ENCODE measurements around the gene FAM187B.

The FAM187B gene

DNA sequence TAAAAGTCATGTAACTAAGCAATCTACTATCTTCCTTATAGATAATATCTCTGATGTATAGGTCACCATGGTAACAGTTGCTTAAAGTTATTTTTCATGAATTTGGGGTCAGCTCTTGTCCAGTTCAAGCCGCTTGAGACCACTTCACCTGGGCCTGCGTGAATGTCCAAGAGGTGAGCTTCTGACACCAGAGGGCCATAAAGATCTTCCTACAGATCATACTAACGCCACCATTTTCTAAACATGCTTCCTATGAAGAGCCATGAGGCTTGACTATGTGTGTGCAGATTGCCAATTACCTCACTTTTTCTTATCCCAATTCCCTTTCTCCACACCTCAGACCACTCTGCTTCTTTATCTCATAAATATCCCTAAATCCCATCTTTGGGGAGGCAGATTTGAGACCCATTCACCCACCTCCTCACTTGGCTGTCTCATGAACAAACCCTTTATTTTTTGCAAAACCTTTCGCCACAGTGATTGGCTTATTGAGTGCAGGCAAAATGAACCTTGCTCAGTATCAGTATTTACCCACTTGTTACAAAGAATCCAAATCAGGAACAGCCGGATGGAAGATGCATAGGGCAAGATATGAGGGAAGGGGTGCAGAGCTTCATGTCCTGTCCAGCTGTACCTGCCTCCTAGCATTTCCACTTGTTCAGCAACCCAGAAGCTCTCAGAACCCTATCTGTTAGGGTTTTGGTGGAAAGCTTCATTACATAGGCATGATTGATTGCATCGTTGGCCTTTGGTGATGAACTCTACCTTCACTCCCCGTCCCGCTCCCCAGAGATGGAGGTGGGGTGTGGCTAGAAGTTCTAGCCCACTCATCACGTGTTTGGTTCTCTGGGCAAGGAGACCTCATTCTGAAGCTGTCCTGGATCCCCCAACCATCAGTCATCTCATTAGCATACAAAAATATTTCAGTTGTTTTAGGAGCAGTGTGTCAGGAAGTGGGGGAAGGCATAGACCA, 34.2 kb downstream of the FAM187B start:
- TF ChIP-seq ZFP30 (CRISPR knock-in tag; IDR thresholded peaks at IDR 0.05) (no peak), CSRNP3 (CRISPR knock-in tag; IDR thresholded peaks at IDR 0.05) (no peak), ARNTL (CRISPR knock-in tag; IDR thresholded peaks at IDR 0.05; ENCODE audit: borderline replicate concordance, low read depth) (no peak), ZFP3 (CRISPR knock-in tag; IDR thresholded peaks at IDR 0.05) (no peak), ZC3H10 (CRISPR knock-in tag; IDR thresholded peaks at IDR 0.05) (no peak), RARB (CRISPR knock-in tag; IDR thresholded peaks at IDR 0.05) (no peak)
- TF ChIP-seq, protein P1, sequence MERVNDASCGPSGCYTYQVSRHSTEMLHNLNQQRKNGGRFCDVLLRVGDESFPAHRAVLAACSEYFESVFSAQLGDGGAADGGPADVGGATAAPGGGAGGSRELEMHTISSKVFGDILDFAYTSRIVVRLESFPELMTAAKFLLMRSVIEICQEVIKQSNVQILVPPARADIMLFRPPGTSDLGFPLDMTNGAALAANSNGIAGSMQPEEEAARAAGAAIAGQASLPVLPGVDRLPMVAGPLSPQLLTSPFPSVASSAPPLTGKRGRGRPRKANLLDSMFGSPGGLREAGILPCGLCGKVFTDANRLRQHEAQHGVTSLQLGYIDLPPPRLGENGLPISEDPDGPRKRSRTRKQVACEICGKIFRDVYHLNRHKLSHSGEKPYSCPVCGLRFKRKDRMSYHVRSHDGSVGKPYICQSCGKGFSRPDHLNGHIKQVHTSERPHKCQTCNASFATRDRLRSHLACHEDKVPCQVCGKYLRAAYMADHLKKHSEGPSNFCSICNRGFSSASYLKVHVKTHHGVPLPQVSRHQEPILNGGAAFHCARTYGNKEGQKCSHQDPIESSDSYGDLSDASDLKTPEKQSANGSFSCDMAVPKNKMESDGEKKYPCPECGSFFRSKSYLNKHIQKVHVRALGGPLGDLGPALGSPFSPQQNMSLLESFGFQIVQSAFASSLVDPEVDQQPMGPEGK (CRISPR knock-in tag; IDR thresholded peaks at IDR 0.05; ENCODE audit: borderline replicate concordance): no peak
- no peak for ATAC-seq

- no peak for ATAC-seq
- TF ChIP-seq CREB5 (CRISPR knock-in tag; IDR thresholded peaks at IDR 0.05; ENCODE audit: low read depth) (no peak), ARNTL (CRISPR knock-in tag; IDR thresholded peaks at IDR 0.05; ENCODE audit: borderline replicate concordance, low read depth) (no peak), SNAI2 (CRISPR knock-in tag; IDR thresholded peaks at IDR 0.05) (no peak)
Measured at GRCh38 chr19:35184884-35185283, 43.7 kb downstream of the FAM187B start.

DNA sequence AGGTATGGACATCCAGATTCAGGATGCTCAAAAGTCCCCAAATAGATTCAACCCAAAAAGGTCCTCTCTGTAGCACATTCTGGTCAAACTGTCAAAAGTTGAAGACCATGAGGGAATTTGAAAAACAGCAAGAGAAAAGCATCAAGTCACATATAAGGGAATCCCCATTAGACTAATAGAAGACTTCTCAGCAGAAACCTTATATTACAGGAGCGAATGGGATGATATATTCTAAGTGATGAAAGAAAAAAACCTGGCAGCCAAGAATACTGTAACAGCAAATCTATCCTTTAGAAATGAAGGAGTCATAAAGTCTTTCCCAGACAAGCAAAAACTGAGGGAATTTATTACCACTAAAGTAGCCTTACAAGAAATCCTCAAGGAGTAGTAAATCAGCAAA, 44.3 kb downstream of the FAM187B start:
- TF ChIP-seq SNAI2 (CRISPR knock-in tag; IDR thresholded peaks at IDR 0.05) (no peak), ARNTL (CRISPR knock-in tag; IDR thresholded peaks at IDR 0.05; ENCODE audit: borderline replicate concordance, low read depth) (no peak), ESRRG (CRISPR knock-in tag; IDR thresholded peaks at IDR 0.05) (no peak), ZNF565 (CRISPR knock-in tag; conservative IDR thresholded peaks at IDR 0.05; ENCODE audit: low read depth) (no peak), ZFP3 (CRISPR knock-in tag; IDR thresholded peaks at IDR 0.05) (no peak), TSHZ2 (CRISPR knock-in tag; IDR thresholded peaks at IDR 0.05) (no peak), CSDC2 (CRISPR knock-in tag; IDR thresholded peaks at IDR 0.05) (no peak), ZNF70 (CRISPR knock-in tag; IDR thresholded peaks at IDR 0.05) (no peak), RARB (CRISPR knock-in tag; IDR thresholded peaks at IDR 0.05) (no peak), BACH2 (CRISPR knock-in tag; IDR thresholded peaks at IDR 0.05; ENCODE audit: borderline replicate concordance) (no peak), ZC3H10 (CRISPR knock-in tag; IDR thresholded peaks at IDR 0.05) (no peak)
- ATAC-seq: no peak

DNA sequence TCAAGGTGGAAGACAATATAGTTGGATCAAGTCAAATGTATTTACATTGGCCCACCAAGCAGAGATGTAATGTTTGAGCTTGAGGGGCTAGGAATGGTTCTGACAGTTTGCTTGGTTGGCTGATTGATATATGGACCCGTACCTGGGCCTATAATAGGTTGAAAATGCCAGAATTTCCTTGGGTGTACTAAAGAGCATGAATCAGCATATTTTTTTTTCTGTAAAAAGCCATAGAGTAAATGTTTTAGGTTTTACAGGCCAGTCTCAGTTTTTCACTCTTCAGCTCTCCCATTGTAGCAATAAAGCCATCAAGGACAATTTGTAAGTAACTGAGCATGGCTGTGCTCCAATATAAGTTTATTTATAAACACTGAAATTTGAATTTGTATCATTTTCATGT, 47.2 kb downstream of the FAM187B start:
- ATAC-seq: no peak
- TF ChIP-seq CSDC2 (CRISPR knock-in tag; IDR thresholded peaks at IDR 0.05) (no peak), TCF4 (CRISPR knock-in tag; IDR thresholded peaks at IDR 0.05; ENCODE audit: borderline replicate concordance) (no peak), ZNF565 (CRISPR knock-in tag; conservative IDR thresholded peaks at IDR 0.05; ENCODE audit: low read depth) (no peak), RARB (CRISPR knock-in tag; IDR thresholded peaks at IDR 0.05) (no peak), ZFP30 (CRISPR knock-in tag; IDR thresholded peaks at IDR 0.05) (no peak), ZNF8 (CRISPR knock-in tag; IDR thresholded peaks at IDR 0.05) (no peak), SNAI2 (CRISPR knock-in tag; IDR thresholded peaks at IDR 0.05) (no peak), ZNF70 (CRISPR knock-in tag; IDR thresholded peaks at IDR 0.05) (no peak), ESRRG (CRISPR knock-in tag; IDR thresholded peaks at IDR 0.05) (no peak), TSHZ2 (CRISPR knock-in tag; IDR thresholded peaks at IDR 0.05) (no peak), TOX (CRISPR knock-in tag; IDR thresholded peaks at IDR 0.05; ENCODE audit: borderline replicate concordance) (no peak), CREB5 (CRISPR knock-in tag; IDR thresholded peaks at IDR 0.05; ENCODE audit: low read depth) (no peak), OSR1 (CRISPR knock-in tag; IDR thresholded peaks at IDR 0.05) (no peak), BACH2 (CRISPR knock-in tag; IDR thresholded peaks at IDR 0.05; ENCODE audit: borderline replicate concordance) (no peak)
- TF ChIP-seq, protein P1 (CRISPR knock-in tag; IDR thresholded peaks at IDR 0.05; ENCODE audit: borderline replicate concordance): no peak

Measured in SK-N-SH treated with all-trans-retinoic acid at 6 μM for 48 hours (cell line).